Body of pancreas (tissue), 4 donors: Measurements from ENCODE around the gene RIT2.

Experiments
- CTCF ChIP-seq, 7 experiments: fragments of 450-650 bp in 4 of 7; fragments of 200-600 bp in 3 of 7; sonication (generic) in 3 of 7; IDR thresholded peaks; one replicate each; pipeline ENCODE4 v1.5.1; 2016 to 2019; ENCODE audit warnings: antibody characterized with exemption in 7 of 7
- POLR2A ChIP-seq, 3 donors: fragments of 450-650 bp; IDR thresholded peaks; one replicate each; pipeline ENCODE4 v1.6.1; 2016; ENCODE audit warnings: antibody characterized with exemption in 3 of 3, mild to moderate bottlenecking in 2 of 3

GRCh38 chr18:42706029-42706608, 409.4 kb downstream of the RIT2 start:
- TF ChIP-seq POLR2A (IDR thresholded peaks at IDR 0.05) (no peak), CTCF (IDR thresholded peaks at IDR 0.05) (no peak)
